PFSK-1 (cell line): Measurements from ENCODE around the gene CEBPE.

Source experiments
- POLR2AphosphoS5 ChIP-seq: IDR thresholded peaks from 2 replicates; pipeline ENCODE4 v1.6.1; 2012; ENCODE audit warnings: low read depth, mild to moderate bottlenecking, control low read depth, low read length, moderate library complexity
- REST ChIP-seq, 2 experiments: IDR thresholded peaks; 2 replicates each; pipeline versions ENCODE4 v1.6.1 to v1.8.0; 2011 to 2012; ENCODE audit warnings: low read depth in 2 of 2, low read length in 2 of 2, control low read depth in 1 of 2, inconsistent platforms in 1 of 2, mild to moderate bottlenecking in 1 of 2, moderate library complexity in 1 of 2; ENCODE audit not compliant: insufficient read depth in 1 of 2
- SIN3A ChIP-seq: IDR thresholded peaks from 2 replicates; pipeline ENCODE4 v1.6.1; 2012; ENCODE audit warnings: mild to moderate bottlenecking, low read length, moderate library complexity, borderline replicate concordance; ENCODE audit not compliant: insufficient read depth

DNA sequence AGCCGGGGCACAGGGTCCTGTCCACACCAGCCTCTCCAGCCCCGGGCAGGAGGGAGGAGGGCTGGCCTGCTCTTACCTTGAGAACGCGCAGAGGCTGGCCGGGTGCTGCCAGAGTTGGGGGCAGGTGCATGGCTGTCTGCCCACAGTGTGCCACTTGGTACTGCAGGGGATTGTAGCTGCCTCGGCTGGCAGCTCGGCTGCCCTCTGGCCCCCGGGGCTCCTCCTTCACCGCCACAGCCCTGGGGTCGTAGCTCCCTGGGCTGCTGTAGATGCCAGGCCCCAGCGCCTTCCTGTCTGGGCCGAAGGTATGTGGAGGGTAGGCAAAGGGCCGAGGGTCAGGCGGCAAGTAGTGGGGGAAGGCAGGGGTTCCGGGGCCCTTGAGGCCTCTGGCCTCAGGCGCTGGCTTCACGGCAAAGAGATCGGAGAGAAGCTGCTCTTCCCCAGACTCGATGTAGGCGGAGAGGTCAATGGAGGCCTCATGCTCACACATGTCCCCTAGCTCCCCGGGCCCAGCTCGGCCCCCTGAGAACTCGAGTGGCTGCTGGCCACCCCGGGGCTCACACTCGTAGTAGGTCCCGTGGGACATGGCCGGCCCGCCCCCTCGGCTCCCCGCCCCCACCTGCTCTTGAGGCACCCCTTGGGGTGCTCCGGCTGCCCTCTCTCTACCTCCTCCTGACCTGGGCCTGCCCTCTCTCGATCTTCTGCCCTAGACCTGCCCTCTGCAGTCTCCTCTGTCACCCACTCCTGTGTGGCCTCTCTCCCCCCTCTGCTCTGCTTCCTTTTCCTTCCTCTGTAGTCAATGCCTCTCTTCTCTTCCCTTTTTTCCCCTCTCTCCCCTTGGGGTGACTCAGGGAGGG, at the start of gene CEBPE:
- TF ChIP-seq POLR2AphosphoS5: no peak
- no peak for TF ChIP-seq SIN3A
- TF ChIP-seq REST (IDR thresholded peaks at IDR 0.05; ENCODE audit: insufficient read depth in 1 of 2, low read depth in 2 of 2, low read length in 2 of 2): no peak
